Endothelial cell (in vitro differentiated cells): ENCODE data around the gene MPC1L. TPM values are rescaled to one million over a fixed set of nuclear protein-coding genes. Genes with fewer than 3 reads are reported as not detected.
"Not testable (repeated sequence)": the region's sequence is repeated elsewhere in the genome, so short reads cannot be mapped to it uniquely, and the experiment has no call there.

Experiments
- DNase-seq: peaks from one replicate; pipeline ENCODE4 v3.0.0; 2021; ENCODE audit warnings: low spot score
- H3K27ac Mint-ChIP-seq: one replicate; pipeline ENCODE4 v1.8.0; 2021; ENCODE audit warnings: mixed read lengths, inconsistent platforms; ENCODE audit not compliant: unreplicated experiment
- H3K27me3 Mint-ChIP-seq: one replicate; pipeline ENCODE4 v1.8.0; 2021; ENCODE audit warnings: mild to moderate bottlenecking, moderate library complexity, mixed read lengths, inconsistent platforms; ENCODE audit not compliant: unreplicated experiment
- H3K36me3 Mint-ChIP-seq: one replicate; pipeline ENCODE4 v1.8.0; 2021; ENCODE audit warnings: mild to moderate bottlenecking, low read depth, mixed read lengths, inconsistent platforms; ENCODE audit not compliant: unreplicated experiment
- H3K4me1 Mint-ChIP-seq: one replicate; pipeline ENCODE4 v1.8.0; 2021; ENCODE audit warnings: mild to moderate bottlenecking, mixed read lengths, inconsistent platforms; ENCODE audit not compliant: unreplicated experiment
- H3K4me3 Mint-ChIP-seq: one replicate; pipeline ENCODE4 v1.8.0; 2021; ENCODE audit warnings: mild to moderate bottlenecking, mixed read lengths, inconsistent platforms; ENCODE audit not compliant: unreplicated experiment
- H3K9me3 Mint-ChIP-seq: one replicate; pipeline ENCODE4 v1.8.0; 2021; ENCODE audit warnings: mixed read lengths, inconsistent platforms; ENCODE audit not compliant: unreplicated experiment
- total RNA-seq: library from RNA; stranded (reverse); fragmentation: NEBNext Ultra II Directional; extraction: Animal tissue kit (Norgen Biotek cat#: 25700); gene quantifications from one replicate; pipeline ENCODE4 v1.2.1, GENCODE V29; 2021; ENCODE audit not compliant: unreplicated experiment
- TF ChIP-seq, protein P1 (sequence below): fragments of 200-600 bp; sonication (generic); IDR thresholded peaks from one replicate; pipeline ENCODE4 v1.5.0; 2021; ENCODE audit warnings: antibody characterized with exemption; ENCODE audit not compliant: unreplicated experiment

MPC1L gene
- total RNA-seq, 1 donor from 2014 or later: not detected

DNA sequence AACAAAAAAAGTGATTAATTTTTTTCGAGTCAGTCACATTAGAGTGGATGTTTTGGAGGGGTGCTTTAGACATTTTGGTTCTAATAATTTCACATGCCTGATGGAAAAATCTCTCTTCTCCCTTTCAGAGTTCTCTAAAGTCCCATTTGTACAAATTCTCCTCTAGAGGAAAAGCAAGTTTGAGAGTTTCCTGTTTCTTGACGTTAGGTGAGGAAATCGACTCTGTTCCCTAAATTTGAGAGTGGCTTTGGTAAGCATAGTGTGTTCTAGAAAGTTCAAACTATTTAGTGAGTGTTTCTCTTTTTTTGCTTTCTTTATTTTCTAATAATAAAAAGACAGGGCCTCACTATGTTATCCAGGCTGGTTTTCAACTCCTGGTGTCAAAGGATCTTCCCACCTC lies 44.1 kb upstream of the MPC1L start:
- Mint-ChIP-seq H3K27me3 (peaks cover 2% of the 10 kb centered on the region), H3K4me1 (peaks cover 4% of the 10 kb centered on the region), H3K4me3 (no peak overlapping the region), H3K27ac (no peak overlapping the region), H3K36me3 (no peaks in the 10 kb centered on the region), H3K9me3 (no peaks in the 10 kb centered on the region)
- no peak for DNase-seq
- TF ChIP-seq, protein P1, sequence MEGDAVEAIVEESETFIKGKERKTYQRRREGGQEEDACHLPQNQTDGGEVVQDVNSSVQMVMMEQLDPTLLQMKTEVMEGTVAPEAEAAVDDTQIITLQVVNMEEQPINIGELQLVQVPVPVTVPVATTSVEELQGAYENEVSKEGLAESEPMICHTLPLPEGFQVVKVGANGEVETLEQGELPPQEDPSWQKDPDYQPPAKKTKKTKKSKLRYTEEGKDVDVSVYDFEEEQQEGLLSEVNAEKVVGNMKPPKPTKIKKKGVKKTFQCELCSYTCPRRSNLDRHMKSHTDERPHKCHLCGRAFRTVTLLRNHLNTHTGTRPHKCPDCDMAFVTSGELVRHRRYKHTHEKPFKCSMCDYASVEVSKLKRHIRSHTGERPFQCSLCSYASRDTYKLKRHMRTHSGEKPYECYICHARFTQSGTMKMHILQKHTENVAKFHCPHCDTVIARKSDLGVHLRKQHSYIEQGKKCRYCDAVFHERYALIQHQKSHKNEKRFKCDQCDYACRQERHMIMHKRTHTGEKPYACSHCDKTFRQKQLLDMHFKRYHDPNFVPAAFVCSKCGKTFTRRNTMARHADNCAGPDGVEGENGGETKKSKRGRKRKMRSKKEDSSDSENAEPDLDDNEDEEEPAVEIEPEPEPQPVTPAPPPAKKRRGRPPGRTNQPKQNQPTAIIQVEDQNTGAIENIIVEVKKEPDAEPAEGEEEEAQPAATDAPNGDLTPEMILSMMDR: no peak

DNA sequence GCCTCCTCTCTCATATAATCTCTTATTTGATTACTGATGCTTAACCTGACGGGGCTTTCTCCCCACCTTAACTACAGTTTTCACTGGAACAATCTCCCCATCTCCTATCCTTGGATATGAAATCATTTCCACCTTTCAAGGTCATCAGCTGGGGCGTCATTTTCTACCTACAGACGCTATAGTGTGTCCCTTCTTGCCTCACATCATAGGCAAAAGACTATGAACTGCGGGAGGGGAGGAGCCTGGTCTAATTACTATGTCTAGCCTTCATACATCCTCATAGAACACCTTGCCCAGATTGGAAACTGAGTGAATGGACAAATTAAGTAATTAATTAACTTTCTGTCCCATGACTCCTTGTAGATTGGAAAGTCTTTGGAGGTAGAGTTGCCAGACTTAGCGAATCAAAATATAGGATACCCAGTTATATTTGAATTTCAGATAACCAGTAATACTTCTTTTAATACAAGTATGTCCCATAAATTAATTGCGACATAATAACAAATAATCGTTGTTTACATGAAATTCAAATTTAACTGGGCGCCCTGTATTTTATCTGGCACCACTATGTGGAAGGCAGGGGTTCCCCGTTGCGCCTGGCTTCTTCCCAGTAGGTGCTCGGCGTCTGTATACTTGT lies 43.2 kb upstream of the MPC1L start:
- peaks cover 2% of the 10 kb centered on the region for H3K27me3 Mint-ChIP-seq
- TF ChIP-seq, protein P1: no peak
- no peaks in the 10 kb centered on the region for H3K9me3 Mint-ChIP-seq
- peak overlapping the region; percentile 91 for H3K4me3 Mint-ChIP-seq
- H3K4me1 Mint-ChIP-seq: peaks cover 4% of the 10 kb centered on the region
- DNase-seq: no peak
- H3K27ac Mint-ChIP-seq: no peak overlapping the region
- no peaks in the 10 kb centered on the region for H3K36me3 Mint-ChIP-seq

DNA sequence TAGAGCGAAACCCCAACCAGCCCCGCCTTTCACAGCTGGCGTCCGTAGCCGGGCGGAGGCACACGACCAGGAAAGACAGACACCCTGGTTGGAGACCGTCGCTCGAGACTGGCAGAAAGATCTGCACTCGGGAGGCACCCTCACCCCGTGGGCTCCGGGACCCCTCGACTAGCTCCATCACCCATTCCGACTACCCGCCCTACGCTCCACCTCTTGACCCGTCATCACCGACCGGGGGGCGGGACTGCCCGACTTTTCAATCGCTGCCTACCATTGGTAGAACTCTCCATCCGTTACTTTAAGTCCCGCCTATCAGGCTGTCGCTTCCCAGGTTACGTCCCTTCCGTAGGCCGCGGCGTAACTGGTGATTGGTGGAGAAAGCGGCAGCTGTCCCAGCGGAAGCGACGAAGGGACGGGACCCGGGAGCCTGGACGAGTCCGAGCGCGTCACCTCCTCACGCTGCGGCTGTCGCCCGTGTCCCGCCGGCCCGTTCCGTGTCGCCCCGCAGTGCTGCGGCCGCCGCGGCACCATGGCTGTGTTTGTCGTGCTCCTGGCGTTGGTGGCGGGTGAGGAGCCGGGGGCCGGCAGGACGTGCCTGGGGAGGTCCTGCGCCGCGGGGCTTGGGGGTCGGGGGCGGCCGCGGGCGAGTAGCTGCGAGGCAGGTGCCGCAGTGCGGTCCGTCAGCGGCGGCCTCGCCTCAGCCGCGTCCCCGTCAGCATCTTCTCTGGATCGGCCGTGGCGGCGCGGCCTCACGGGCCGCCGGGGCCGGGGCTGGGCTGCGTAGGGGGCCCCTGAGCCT lies 42.5 kb upstream of the MPC1L start, which contains the start of gene ATP6AP2:
Gene ATP6AP2, plus strand, starts transcription at position 434 of the 799 bp plus-strand sequence. Its CDS starts 96 bp downstream, at position 530.
- peaks cover 2% of the 10 kb centered on the region for H3K27me3 Mint-ChIP-seq
- no peaks in the 10 kb centered on the region for H3K9me3 Mint-ChIP-seq
- H3K4me1 Mint-ChIP-seq: peaks cover 4% of the 10 kb centered on the region
- peak within 1 kb of the TSS; percentile 91 for H3K4me3 Mint-ChIP-seq
- H3K36me3 Mint-ChIP-seq: no peaks in the 10 kb centered on the region
- TF ChIP-seq, protein P1: no peak
- peak within 1 kb of the TSS; percentile 52 for H3K27ac Mint-ChIP-seq
- DNase-seq: peak; percentile 77

DNA sequence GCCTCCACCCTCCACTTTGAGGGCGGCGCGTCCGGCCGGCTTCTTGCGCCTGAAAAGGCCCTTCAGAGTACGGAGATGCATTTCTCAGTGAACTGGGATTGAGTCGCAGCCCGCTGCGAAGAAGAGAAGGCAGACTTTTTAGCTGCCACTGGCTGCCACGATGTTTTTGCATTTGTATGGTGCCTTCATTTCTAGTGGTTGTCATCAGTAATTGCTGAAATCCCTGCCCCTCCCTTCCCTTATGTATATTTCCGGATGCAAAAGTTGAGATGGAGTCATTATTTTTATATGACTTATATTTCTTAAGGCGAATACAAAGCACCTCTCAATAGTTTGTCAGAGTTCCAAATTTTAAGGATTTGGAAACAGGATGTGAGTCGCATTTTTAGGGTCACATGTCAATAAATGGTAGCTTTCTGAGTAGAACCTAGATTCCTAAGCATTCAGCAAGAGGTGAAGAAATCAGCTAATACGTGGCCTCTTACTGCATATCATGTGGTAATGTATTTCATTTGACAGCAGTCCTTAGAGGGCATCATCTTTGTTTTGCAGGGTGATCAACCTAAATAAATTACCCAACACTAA lies 41.8 kb upstream of the MPC1L start:
- Mint-ChIP-seq H3K4me3 (peak overlapping the region; percentile 85), H3K27me3 (peaks cover 2% of the 10 kb centered on the region), H3K27ac (peak overlapping the region; percentile 48), H3K36me3 (no peaks in the 10 kb centered on the region), H3K4me1 (peaks cover 4% of the 10 kb centered on the region), H3K9me3 (no peaks in the 10 kb centered on the region)
- no peak for DNase-seq
- TF ChIP-seq, protein P1: no peak

DNA sequence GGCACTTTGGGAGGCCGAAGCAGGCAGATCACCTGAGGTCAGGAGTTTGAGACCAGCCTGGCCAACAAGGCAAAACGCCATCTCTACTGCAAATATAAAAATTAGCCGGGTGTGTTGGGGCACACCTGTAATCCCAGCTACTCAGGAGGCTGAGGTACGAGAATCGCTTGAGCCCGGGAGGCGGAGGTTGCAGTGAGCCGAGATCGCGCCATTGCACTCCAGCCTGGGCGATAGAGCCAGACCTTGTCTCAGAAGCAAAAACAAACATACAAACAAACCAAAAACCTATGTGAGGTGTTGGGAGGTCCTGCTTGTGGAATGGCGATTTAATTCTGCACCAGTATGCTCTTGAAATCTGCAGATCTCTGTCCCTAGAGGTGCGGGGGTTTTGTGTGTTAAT lies 41.0 kb upstream of the MPC1L start:
- not testable (repeated sequence) for H3K9me3 Mint-ChIP-seq

More for the DNA sequence above, 41.0 kb upstream of the MPC1L start:
- H3K4me3 Mint-ChIP-seq, H3K36me3 Mint-ChIP-seq, H3K27ac Mint-ChIP-seq, H3K4me1 Mint-ChIP-seq, H3K27me3 Mint-ChIP-seq, DNase-seq: not testable (repeated sequence)
